HuH-7 (cell line): ENCODE data around the gene B4GALNT1.
"Not testable (repeated sequence)": the region's sequence is repeated elsewhere in the genome, so short reads cannot be mapped to it uniquely, and the experiment has no call there.

Experiments
- DNase-seq: peaks from one replicate; pipeline ENCODE4 v3.0.0; 2011; ENCODE audit warnings: low spot score

Gene B4GALNT1

GRCh38 chr12:57609101-57609780 is 23.8 kb downstream of the B4GALNT1 start:
- DNase-seq = no peak

GRCh38 chr12:57607958-57608663 is 24.9 kb downstream of the B4GALNT1 start:
- no peak for DNase-seq

- DNase-seq = no peak
These were observed 26.2 kb downstream of the B4GALNT1 start for GRCh38 chr12:57606821-57607220.

- DNase-seq = no peak
These were observed 26.6 kb downstream of the B4GALNT1 start for GRCh38 chr12:57606399-57606798.

GRCh38 chr12:57605811-57606311 is 27.1 kb downstream of the B4GALNT1 start:
- DNase-seq = no peak

GRCh38 chr12:57604992-57605810 is 27.8 kb downstream of the B4GALNT1 start:
- no peak for DNase-seq

- DNase-seq = no peak
These were observed 28.5 kb downstream of the B4GALNT1 start, which contains the start of gene DTX3 for GRCh38 chr12:57604454-57604991. Gene DTX3 (plus strand): TSS chr12:57604824. CDS start chr12:57606518, 1,694 bp downstream.

GRCh38 chr12:57603815-57604453 is 29.1 kb downstream of the B4GALNT1 start:
- no peak for DNase-seq

- no peak for DNase-seq
These were observed 29.7 kb downstream of the B4GALNT1 start for GRCh38 chr12:57603324-57603723.

GRCh38 chr12:57602544-57602943 is 30.5 kb downstream of the B4GALNT1 start:
- no peak for DNase-seq

- DNase-seq = no peak
These were observed 32.6 kb downstream of the B4GALNT1 start for GRCh38 chr12:57600395-57600794.

- DNase-seq = no peak
These were observed 39.8 kb downstream of the B4GALNT1 start for GRCh38 chr12:57593187-57593586.

GRCh38 chr12:57592551-57593165 is 40.3 kb downstream of the B4GALNT1 start:
- no peak for DNase-seq

GRCh38 chr12:57591782-57592325 is 41.1 kb downstream of the B4GALNT1 start:
- peak; percentile 53 for DNase-seq

- peak; percentile 89 for DNase-seq
These were observed 41.9 kb downstream of the B4GALNT1 start, which contains the start of gene PIP4K2C for GRCh38 chr12:57590864-57591781. Gene PIP4K2C (plus strand): TSS chr12:57591192. CDS start chr12:57591290, 98 bp downstream.

- DNase-seq = no peak
These were observed 42.5 kb downstream of the B4GALNT1 start for GRCh38 chr12:57590479-57590863.

- DNase-seq = not testable (repeated sequence)
These were observed 43.9 kb downstream of the B4GALNT1 start for GRCh38 chr12:57588951-57589610.

- DNase-seq = no peak
These were observed 46.1 kb downstream of the B4GALNT1 start for GRCh38 chr12:57586832-57587429.

- DNase-seq = no peak
These were observed 46.9 kb downstream of the B4GALNT1 start for GRCh38 chr12:57586128-57586527.
